ENCODE data around the gene TACC3.

The TACC3 gene

GRCh38 chr4:1767770-1768366 is 46.5 kb downstream of the TACC3 start:
- TF ChIP-seq CTCF (IDR thresholded peaks at IDR 0.05) (peak; percentile 38), ZFX (IDR thresholded peaks at IDR 0.05; ENCODE audit: borderline replicate concordance) (no peak)
- H3K27ac ChIP-seq, result no peak overlapping the region

- TF ChIP-seq ZFX (IDR thresholded peaks at IDR 0.05; ENCODE audit: borderline replicate concordance) (no peak), CTCF (IDR thresholded peaks at IDR 0.05) (no peak)
- H3K27ac ChIP-seq, result no peak overlapping the region
Observed at GRCh38 chr4:1768367-1769034, 47.2 kb downstream of the TACC3 start.

GRCh38 chr4:1769692-1770091 is 48.4 kb downstream of the TACC3 start:
- H3K27ac ChIP-seq, result no peak overlapping the region
- TF ChIP-seq CTCF (IDR thresholded peaks at IDR 0.05) (no peak), ZFX (IDR thresholded peaks at IDR 0.05; ENCODE audit: borderline replicate concordance) (no peak)

GRCh38 chr4:1770245-1770644 is 48.9 kb downstream of the TACC3 start:
- no peak overlapping the region for H3K27ac ChIP-seq
- TF ChIP-seq ZFX (IDR thresholded peaks at IDR 0.05; ENCODE audit: borderline replicate concordance), result no peak
- no peak for TF ChIP-seq CTCF (IDR thresholded peaks at IDR 0.05)

GRCh38 chr4:1770791-1771231 is 49.5 kb downstream of the TACC3 start:
- H3K27ac ChIP-seq, result no peak overlapping the region
- no peak for TF ChIP-seq ZFX (IDR thresholded peaks at IDR 0.05; ENCODE audit: borderline replicate concordance)
- TF ChIP-seq CTCF (IDR thresholded peaks at IDR 0.05), result no peak

GRCh38 chr4:1771555-1772305 is 50.4 kb downstream of the TACC3 start:
- TF ChIP-seq CTCF (IDR thresholded peaks at IDR 0.05), result no peak
- TF ChIP-seq ZFX (IDR thresholded peaks at IDR 0.05; ENCODE audit: borderline replicate concordance), result no peak
- H3K27ac ChIP-seq, result no peak overlapping the region

Data from 22Rv1 (cell line).